T-helper 1 cell (primary cell): Measurements from ENCODE around the gene EFR3B.
"Not testable (repeated sequence)": the region's sequence is repeated elsewhere in the genome, so short reads cannot be mapped to it uniquely, and the experiment has no call there.

Experiments
- DNase-seq, 5 donors: peaks; one replicate each; pipeline ENCODE4 v3.0.0-alpha.2; 2012 to 2020

Gene EFR3B

GRCh38 chr2:25151718-25152117, 109.8 kb downstream of the EFR3B start:
- no peak for DNase-seq

- DNase-seq = no peak
Observed at GRCh38 chr2:25155401-25155800, 113.5 kb downstream of the EFR3B start.

GRCh38 chr2:25158096-25158852, 116.4 kb downstream of the EFR3B start:
- DNase-seq = no peak

GRCh38 chr2:25159949-25160348, 118.1 kb downstream of the EFR3B start:
- no peak for DNase-seq

- DNase-seq = no peak
Observed at GRCh38 chr2:25160376-25160775, 118.5 kb downstream of the EFR3B start.

- peak; percentile 21 to 65 (median 42) for DNase-seq
Observed at GRCh38 chr2:25161055-25161781, 119.3 kb downstream of the EFR3B start.

GRCh38 chr2:25162061-25162460, 120.2 kb downstream of the EFR3B start:
- DNase-seq = not testable (repeated sequence)

GRCh38 chr2:25164561-25164960, 122.7 kb downstream of the EFR3B start:
- no peak for DNase-seq

GRCh38 chr2:25165992-25166875, 124.4 kb downstream of the EFR3B start:
- peak in 2 of 5 donors; percentile 8 to 39 for DNase-seq

- peak in 3 of 5 donors; percentile 12 to 19 (median 16) for DNase-seq
Observed at GRCh38 chr2:25168256-25169072, 126.6 kb downstream of the EFR3B start, which contains the start of gene POMC. TSS of gene POMC (minus strand) at chr2:25168580. CDS start at chr2:25164772, 3,808 bp downstream.

- DNase-seq = no peak
Observed at GRCh38 chr2:25169073-25169470, 127.2 kb downstream of the EFR3B start.

GRCh38 chr2:25170888-25171287, 129.0 kb downstream of the EFR3B start:
- no peak for DNase-seq

- DNase-seq = no peak
Observed at GRCh38 chr2:25173719-25174118, 131.8 kb downstream of the EFR3B start.

- no peak for DNase-seq
Observed at GRCh38 chr2:25174192-25174861, 132.5 kb downstream of the EFR3B start.

- DNase-seq = no peak
Observed at GRCh38 chr2:25176138-25176537, 134.3 kb downstream of the EFR3B start.

- no peak for DNase-seq
Observed at GRCh38 chr2:25176541-25177181, 134.8 kb downstream of the EFR3B start.

GRCh38 chr2:25177211-25177611, 135.3 kb downstream of the EFR3B start:
- no peak for DNase-seq

- no peak for DNase-seq
Observed at GRCh38 chr2:25178976-25179375, 137.1 kb downstream of the EFR3B start.

- no peak for DNase-seq
Observed at GRCh38 chr2:25184254-25184653, 142.4 kb downstream of the EFR3B start.

GRCh38 chr2:25187729-25188350, 146.0 kb downstream of the EFR3B start:
- DNase-seq = no peak

- no peak for DNase-seq
Observed at GRCh38 chr2:25188405-25188804, 146.5 kb downstream of the EFR3B start.
